A673 (cell line): ENCODE data around the gene LHX6. TPM values are rescaled to one million over a fixed set of nuclear protein-coding genes. Genes with fewer than 3 reads are reported as not detected.
A peak's percentile ranks its signal among the peaks of the same experiment; 100 is the strongest.

Experiments
- BruUV-seq: library from RNA; stranded (reverse); fragments of 400-500 nt; replicated peaks from 2 replicates; lab custom pipeline; 2021; lab: Mats Ljungman, UMichigan
- CTCF ChIA-PET: fragments of 300-600 bp; sonication (Branson Sonifier 250); formaldehyde crosslinking; loops from one replicate; lab custom pipeline; 2022; ENCODE audit warnings: antibody characterized with exemption; lab: Charles Lee
- POLR2A ChIA-PET: fragments of 300-600 bp; sonication (Branson Sonifier 250); formaldehyde crosslinking; loops from one replicate; lab custom pipeline; 2022; ENCODE audit warnings: antibody characterized with exemption; ENCODE audit not compliant: low non-redundant PET; lab: Charles Lee
- DNase-seq: peaks from one replicate; pipeline ENCODE4 v3.0.0-alpha.2; 2015; ENCODE audit warnings: low spot score
- H3K27ac ChIP-seq: fragments of 200-600 bp; sonication (generic); 2 replicates; pipeline ENCODE4 v1.5.1; 2016; ENCODE audit warnings: mixed run types, low read depth, mild to moderate bottlenecking, mixed read lengths, antibody characterized with exemption, low read length; ENCODE audit not compliant: poor library complexity, severe bottlenecking
- H3K27me3 ChIP-seq: fragments of 200-600 bp; sonication (generic); replicated peaks from 2 replicates; pipeline ENCODE4 v1.6.1; 2017; ENCODE audit warnings: mixed run types, low read depth, mild to moderate bottlenecking, mixed read lengths, antibody characterized with exemption, low read length; ENCODE audit not compliant: insufficient read depth, poor library complexity
- H3K36me3 ChIP-seq: fragments of 200-600 bp; sonication (generic); 2 replicates; pipeline ENCODE4 v1.6.1; 2016; ENCODE audit warnings: mixed run types, mild to moderate bottlenecking, mixed read lengths, antibody characterized with exemption, low read length; ENCODE audit not compliant: insufficient read depth, poor library complexity, severe bottlenecking
- H3K4me1 ChIP-seq: fragments of 200-600 bp; sonication (generic); 2 replicates; pipeline ENCODE4 v1.6.1; 2017; ENCODE audit warnings: mixed run types, mild to moderate bottlenecking, mixed read lengths, antibody characterized with exemption, low read length; ENCODE audit not compliant: insufficient read depth, poor library complexity, severe bottlenecking
- H3K4me3 ChIP-seq: fragments of 200-600 bp; sonication (generic); 2 replicates; pipeline ENCODE4 v1.5.1; 2016; ENCODE audit warnings: low read depth, mixed run types, mild to moderate bottlenecking, mixed read lengths, low read length; ENCODE audit not compliant: poor library complexity, severe bottlenecking
- H3K9me3 ChIP-seq: fragments of 200-600 bp; sonication (generic); 2 replicates; pipeline ENCODE4 v1.6.1; 2016; ENCODE audit warnings: mixed run types, low read depth, mild to moderate bottlenecking, mixed read lengths, antibody characterized with exemption, low read length; ENCODE audit not compliant: poor library complexity, severe bottlenecking
- CTCF ChIP-seq: fragments of 300-800, 200-600 bp; sonication (generic); conservative IDR thresholded peaks from 2 replicates; pipeline ENCODE4 v1.5.1; 2017; ENCODE audit warnings: low read depth, mild to moderate bottlenecking, antibody characterized with exemption, low read length, moderate library complexity, mixed read lengths
- EZH2 ChIP-seq: fragments of 200-600 bp; sonication (generic); IDR thresholded peaks from 2 replicates; pipeline ENCODE4 v1.6.1; 2017; ENCODE audit warnings: borderline replicate concordance, low read depth, mild to moderate bottlenecking, mixed read lengths, antibody characterized with exemption, low read length; ENCODE audit not compliant: poor library complexity, severe bottlenecking
- intact Hi-C: fragments of 100-400 bp; cut with micrococcal nuclease; formaldehyde crosslinking; loops from one replicate; pipeline ENCODE4 v1.10.0; 2022; ENCODE audit not compliant: unreplicated experiment
- total RNA-seq: library from RNA; stranded (reverse); gene quantifications from 2 replicates; pipeline ENCODE4 v1.2.3, GENCODE V29; 2021

The LHX6 gene
- total RNA-seq, 1 experiment from 2014 or later = not detected

- H3K4me3 ChIP-seq = no peak overlapping the region
- intact Hi-C loops = loop anchor here (10.0 kb wide), 1 partner anchor 107 kb away; the partner anchor contains the start of genes MRRF and RBM18
- peak; percentile 70 for DNase-seq
- H3K9me3 ChIP-seq = no peaks in the 10 kb centered on the region
- no TSS peak for BruUV-seq
- H3K36me3 ChIP-seq = no peaks in the 10 kb centered on the region
- ChIA-PET POLR2A (no interaction called here), CTCF (no interaction called here)
- peaks cover 9% of the 10 kb centered on the region for H3K27me3 ChIP-seq
- TF ChIP-seq CTCF (peak; percentile 62), EZH2 (no peak)
- no peak overlapping the region for H3K27ac ChIP-seq
- no peaks in the 10 kb centered on the region for H3K4me1 ChIP-seq
Measured at GRCh38 chr9:122158202-122158601, 70.6 kb downstream of the LHX6 start.

GRCh38 chr9:122155796-122156195 lies 73.0 kb downstream of the LHX6 start:
- BruUV-seq = no TSS peak
- no peaks in the 10 kb centered on the region for H3K36me3 ChIP-seq
- H3K27me3 ChIP-seq = no peaks in the 10 kb centered on the region
- no peak overlapping the region for H3K4me3 ChIP-seq
- no peaks in the 10 kb centered on the region for H3K4me1 ChIP-seq
- no peak for DNase-seq
- TF ChIP-seq EZH2 (no peak), CTCF (no peak)
- intact Hi-C loops = loop anchor here (10.0 kb wide), 1 partner anchor 109 kb away; the partner anchor contains the start of genes MRRF and RBM18
- no peak overlapping the region for H3K27ac ChIP-seq
- ChIA-PET CTCF (no interaction called here), POLR2A (no interaction called here)
- H3K9me3 ChIP-seq = no peaks in the 10 kb centered on the region

Other genes with a start within 250 kb of the LHX6 start
- 3.0 and 5.4 TPM in 2 replicates for gene TTLL11, start 135.6 kb downstream of the LHX6 start, total RNA-seq
- 105 and 107 TPM in 2 replicates for gene NDUFA8, start 69.2 kb downstream of the LHX6 start, total RNA-seq
- not detected in 2 replicates for gene MORN5, start 69.0 kb downstream of the LHX6 start, total RNA-seq
- gene RBM18, start 35.9 kb upstream of the LHX6 start, total RNA-seq = 29.3 and 30.8 TPM in 2 replicates
- 35.0 and 44.9 TPM in 2 replicates for gene MRRF, start 35.9 kb upstream of the LHX6 start, total RNA-seq
- not detected in 2 replicates for gene PTGS1, start 142.1 kb upstream of the LHX6 start, total RNA-seq
- not detected in 2 replicates for gene OR1J1, start 249.0 kb upstream of the LHX6 start, total RNA-seq